GM18511 (cell line): ENCODE measurements around the gene STATH.
"Not testable (repeated sequence)": the region's sequence is repeated elsewhere in the genome, so short reads cannot be mapped to it uniquely, and the experiment has no call there.

Source experiments
- ATAC-seq: cut with Tn5 transposase; IDR thresholded peaks from one replicate; pipeline ENCODE4 v1.9.1; 2021; ENCODE audit warnings: mild to moderate bottlenecking, moderate library complexity; ENCODE audit not compliant: unreplicated experiment

STATH gene

GRCh38 chr4:69995526-69996016 lies at the start of gene STATH:
Gene STATH, plus strand, starts transcription at chr4:69995966. Its CDS starts 2,472 bp downstream, at chr4:69998438.
- no peak for ATAC-seq

- ATAC-seq, result no peak
Measured at GRCh38 chr4:69951602-69952001, 44.2 kb upstream of the STATH start.

GRCh38 chr4:69957209-69957608 lies 38.6 kb upstream of the STATH start:
- no peak for ATAC-seq

- ATAC-seq, result no peak
Measured at GRCh38 chr4:69965628-69966027, 30.1 kb upstream of the STATH start, which contains the start of gene CSN2. Gene CSN2, minus strand, starts transcription at chr4:69965728. Its CDS starts 4,733 bp downstream, at chr4:69960995.

- ATAC-seq, result no peak
Measured at GRCh38 chr4:69970071-69970470, 25.7 kb upstream of the STATH start.

GRCh38 chr4:69974631-69975030 lies 21.1 kb upstream of the STATH start:
- ATAC-seq, result no peak

GRCh38 chr4:69977582-69977981 lies 18.2 kb upstream of the STATH start:
- ATAC-seq, result no peak

- peak; percentile 45 for ATAC-seq
Measured at GRCh38 chr4:69984030-69984443, 11.7 kb upstream of the STATH start.

- no peak for ATAC-seq
Measured at GRCh38 chr4:69986663-69987062, 9.1 kb upstream of the STATH start.

- ATAC-seq, result no peak
Measured at GRCh38 chr4:69991016-69991415, 4.8 kb upstream of the STATH start.

GRCh38 chr4:69994782-69995181 lies 984 bp upstream of the STATH start:
- ATAC-seq, result no peak

- ATAC-seq, result no peak
Measured at GRCh38 chr4:69999420-69999819, 3.7 kb downstream of the STATH start.

- no peak for ATAC-seq
Measured at GRCh38 chr4:70000711-70001110, 4.9 kb downstream of the STATH start.

GRCh38 chr4:70002507-70002906 lies 6.7 kb downstream of the STATH start:
- no peak for ATAC-seq

GRCh38 chr4:70008771-70009170 lies 13.0 kb downstream of the STATH start:
- ATAC-seq, result no peak

- ATAC-seq, result not testable (repeated sequence)
Measured at GRCh38 chr4:70019006-70019405, 23.2 kb downstream of the STATH start.

- no peak for ATAC-seq
Measured at GRCh38 chr4:70023218-70023617, 27.5 kb downstream of the STATH start.

GRCh38 chr4:70027011-70027410 lies 31.2 kb downstream of the STATH start:
- no peak for ATAC-seq

- ATAC-seq, result not testable (repeated sequence)
Measured at GRCh38 chr4:70028159-70028558, 32.4 kb downstream of the STATH start, which contains the start of gene HTN3. Gene HTN3, plus strand, starts transcription at chr4:70028459. Its CDS starts 2,282 bp downstream, at chr4:70030741.

GRCh38 chr4:70037559-70037958 lies 41.8 kb downstream of the STATH start:
- ATAC-seq, result not testable (repeated sequence)

GRCh38 chr4:70039928-70040327 lies 44.2 kb downstream of the STATH start:
- ATAC-seq, result not testable (repeated sequence)

GRCh38 chr4:70041652-70042286 lies 46.0 kb downstream of the STATH start:
- no peak for ATAC-seq

- ATAC-seq, result not testable (repeated sequence)
Measured at GRCh38 chr4:70050138-70050537, 54.4 kb downstream of the STATH start, which contains the start of gene HTN1. Gene HTN1, plus strand, starts transcription at chr4:70050438. Its CDS starts 2,639 bp downstream, at chr4:70053077.
